ENCODE measurements around the gene SUGCT.

- TF ChIP-seq EZH2phosphoT487 (IDR thresholded peaks at IDR 0.05; ENCODE audit: borderline replicate concordance) (no peak), CTCF (conservative IDR thresholded peaks at IDR 0.05; ENCODE audit: low read length) (no peak)
Measured at GRCh38 chr7:40223451-40224127, 88.8 kb downstream of the SUGCT start.
